HG03378 (cell line): ENCODE results near the gene GNAI2.

Source experiments
- ATAC-seq: cut with Tn5 transposase; IDR thresholded peaks from one replicate; pipeline ENCODE4 v1.9.1; 2021; ENCODE audit warnings: mild to moderate bottlenecking, moderate library complexity; ENCODE audit not compliant: unreplicated experiment

The GNAI2 gene

GRCh38 chr3:50295553-50296431, 59.8 kb downstream of the GNAI2 start:
- no peak for ATAC-seq

- ATAC-seq, result no peak
These were observed 60.8 kb downstream of the GNAI2 start for GRCh38 chr3:50296721-50297383.

GRCh38 chr3:50297384-50297775, 61.4 kb downstream of the GNAI2 start:
- ATAC-seq, result no peak

GRCh38 chr3:50297896-50298725, 62.1 kb downstream of the GNAI2 start:
- ATAC-seq, result no peak

GRCh38 chr3:50298836-50299637, 63.0 kb downstream of the GNAI2 start, which contains the start of the genes HYAL3 and NAA80:
Gene HYAL3 (minus strand): TSS chr3:50299405. CDS start chr3:50295602, 3,803 bp downstream.
Gene NAA80 (minus strand): TSS chr3:50299405. CDS start chr3:50297463, 1,942 bp downstream.
- peak; percentile 72 for ATAC-seq

- ATAC-seq, result no peak
These were observed 63.6 kb downstream of the GNAI2 start for GRCh38 chr3:50299638-50299928.

- ATAC-seq, result no peak
These were observed 64.1 kb downstream of the GNAI2 start for GRCh38 chr3:50299929-50300680.

GRCh38 chr3:50300681-50301254, 64.8 kb downstream of the GNAI2 start:
- ATAC-seq, result no peak

GRCh38 chr3:50302095-50303012, 66.3 kb downstream of the GNAI2 start:
- no peak for ATAC-seq

- ATAC-seq, result no peak
These were observed 67.2 kb downstream of the GNAI2 start, which contains the start of gene HYAL1 for GRCh38 chr3:50303013-50303815. Gene HYAL1 (minus strand): TSS chr3:50303574. CDS start chr3:50302956, 618 bp downstream.

GRCh38 chr3:50304601-50305000, 68.6 kb downstream of the GNAI2 start:
- ATAC-seq, result no peak
